LoVo (cell line): ENCODE results near the gene POMGNT2.

Source experiments
- DNase-seq: peaks from one replicate; pipeline ENCODE4 v3.0.0-alpha.2; 2016; ENCODE audit warnings: low spot score

The POMGNT2 gene

GRCh38 chr3:43105596-43106292 is at the start of gene POMGNT2:
Gene POMGNT2, minus strand, starts transcription at chr3:43106079. Its CDS starts 24,648 bp downstream, at chr3:43081431.
- DNase-seq = peak; percentile 94

- no peak for DNase-seq
Measured at GRCh38 chr3:43154980-43155379, 49.1 kb upstream of the POMGNT2 start.

- DNase-seq = no peak
Measured at GRCh38 chr3:43153216-43154083, 47.6 kb upstream of the POMGNT2 start.

DNA sequence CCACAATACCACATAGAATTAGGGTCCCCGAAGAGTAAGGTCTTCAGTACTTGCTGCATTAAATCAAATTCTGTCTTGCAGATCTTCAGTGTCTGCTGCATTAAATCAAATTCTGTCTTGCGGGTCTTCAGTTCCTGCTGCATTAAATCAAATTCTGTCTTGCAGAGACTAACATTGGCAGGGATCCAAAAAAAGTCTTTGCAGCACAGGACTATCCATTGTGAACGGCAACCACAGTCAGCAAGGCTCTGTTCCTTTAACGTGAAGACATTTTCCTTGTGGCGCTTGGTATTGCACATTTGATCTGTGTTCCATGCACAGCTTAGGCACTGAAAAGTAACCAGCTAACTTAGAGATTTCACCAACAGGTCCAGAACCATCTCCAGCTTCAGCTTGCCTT is 46.8 kb upstream of the POMGNT2 start:
- DNase-seq = no peak

DNA sequence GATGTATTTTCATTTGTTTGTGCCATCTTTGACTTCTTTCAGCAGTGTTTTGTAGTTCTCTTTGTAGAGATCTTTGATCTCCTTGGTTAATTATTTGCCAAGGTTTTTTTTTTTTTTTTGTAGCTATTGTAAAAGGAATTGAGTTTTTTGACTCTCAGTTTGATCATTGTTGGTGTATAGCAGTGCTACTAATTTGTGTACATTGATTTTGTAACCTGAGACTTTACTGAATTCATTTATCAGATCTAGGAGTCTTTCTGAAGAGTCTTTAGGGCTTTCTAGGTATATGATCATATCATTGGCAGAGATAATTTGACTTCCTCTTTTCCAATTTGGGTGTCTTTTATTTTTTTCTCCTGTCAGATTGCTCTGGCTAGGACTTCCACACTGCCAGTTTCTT is 42.2 kb upstream of the POMGNT2 start:
- no peak for DNase-seq

GRCh38 chr3:43146599-43146998 is 40.7 kb upstream of the POMGNT2 start:
- DNase-seq = no peak

GRCh38 chr3:43144761-43145490 is 39.0 kb upstream of the POMGNT2 start:
- DNase-seq = no peak

- DNase-seq = no peak
Measured at GRCh38 chr3:43142472-43142871, 36.6 kb upstream of the POMGNT2 start.

DNA sequence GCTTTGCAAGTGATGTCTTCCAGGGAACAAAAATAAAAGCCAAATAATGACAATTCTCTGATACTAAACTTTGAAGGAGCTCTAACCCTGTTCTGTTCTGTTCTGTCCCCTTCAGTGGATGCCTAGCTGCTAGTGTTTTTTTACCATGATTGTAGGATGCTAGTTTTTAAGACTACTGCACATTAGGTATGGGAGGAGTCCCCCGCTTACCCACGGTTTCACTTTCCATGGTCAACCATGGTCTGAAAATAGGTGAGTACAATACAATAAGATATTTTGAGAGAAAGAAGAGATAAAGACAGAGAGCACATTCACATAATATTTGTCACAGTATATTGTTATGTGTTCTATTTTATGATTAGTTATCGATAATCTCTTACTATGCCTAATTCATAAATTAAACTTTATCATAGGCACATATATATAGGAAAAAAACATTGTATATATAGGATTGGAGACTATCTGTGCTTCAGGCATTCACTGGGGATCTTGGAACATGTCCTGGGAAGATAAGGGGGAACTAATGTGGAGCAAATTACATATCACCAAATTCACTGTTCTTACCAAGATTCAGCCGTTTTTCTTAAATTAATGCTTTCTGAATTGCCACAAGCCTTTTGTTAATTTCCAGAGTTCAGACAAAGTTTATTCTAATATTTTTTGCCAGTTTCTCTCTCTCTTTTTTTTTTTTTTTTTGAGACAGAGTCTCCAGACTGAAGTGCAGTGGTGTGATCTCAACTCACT is 32.8 kb upstream of the POMGNT2 start:
- no peak for DNase-seq

DNA sequence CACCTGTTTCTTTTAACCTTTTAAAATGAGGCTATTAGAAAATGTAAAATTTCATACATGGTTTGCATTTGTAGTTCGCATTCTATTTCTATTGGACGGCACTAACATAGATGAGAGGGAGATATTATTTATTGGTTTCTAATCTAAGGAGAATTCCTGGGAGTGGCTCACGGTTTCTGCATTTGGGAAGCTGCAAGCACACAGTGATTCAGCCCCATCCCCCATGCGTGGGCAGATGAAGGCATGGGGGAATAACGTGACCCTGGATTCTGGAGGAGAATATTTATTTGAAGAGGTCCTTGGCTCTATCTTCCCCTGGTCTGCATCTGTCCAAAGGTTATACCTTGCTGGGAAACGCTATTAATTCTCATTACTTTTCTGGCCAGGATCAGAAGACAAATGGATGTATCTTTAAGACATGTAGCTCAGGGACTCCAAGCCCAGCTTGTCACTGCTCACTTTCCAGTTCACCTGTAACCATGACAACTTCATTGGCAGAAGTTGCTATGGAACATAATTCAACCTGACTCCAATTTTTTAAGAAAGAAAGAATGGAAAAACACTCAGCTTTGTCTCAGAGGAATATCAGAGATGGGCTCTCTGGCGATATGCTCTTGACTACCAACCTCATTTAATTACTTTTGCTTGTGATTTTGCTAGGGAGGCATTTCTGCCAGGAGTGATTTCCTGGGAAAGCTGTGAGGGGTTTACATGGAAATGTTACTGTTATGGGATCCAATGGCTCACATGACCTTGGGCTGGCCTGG is 27.2 kb upstream of the POMGNT2 start:
- no peak for DNase-seq

GRCh38 chr3:43132193-43132592 is 26.3 kb upstream of the POMGNT2 start:
- no peak for DNase-seq

DNA sequence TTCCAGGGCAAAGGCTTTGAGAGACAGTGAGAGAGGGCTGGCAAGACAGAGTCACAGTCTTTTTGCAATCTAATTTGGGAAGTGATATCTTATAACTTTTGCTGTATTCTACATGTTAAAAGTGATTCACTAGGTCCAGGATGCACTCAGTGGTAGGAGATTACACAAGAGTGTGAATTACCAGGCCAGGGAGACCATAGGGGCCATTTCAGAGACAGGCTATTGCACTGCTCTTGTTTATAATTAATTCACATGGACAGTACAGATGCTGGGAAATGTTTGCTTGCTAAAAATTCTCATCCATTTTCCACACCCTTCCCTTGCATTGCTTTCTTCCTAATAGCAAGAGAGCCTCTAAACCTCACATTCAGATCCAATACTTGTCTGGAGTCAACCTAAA is 22.6 kb upstream of the POMGNT2 start:
- DNase-seq = no peak

DNA sequence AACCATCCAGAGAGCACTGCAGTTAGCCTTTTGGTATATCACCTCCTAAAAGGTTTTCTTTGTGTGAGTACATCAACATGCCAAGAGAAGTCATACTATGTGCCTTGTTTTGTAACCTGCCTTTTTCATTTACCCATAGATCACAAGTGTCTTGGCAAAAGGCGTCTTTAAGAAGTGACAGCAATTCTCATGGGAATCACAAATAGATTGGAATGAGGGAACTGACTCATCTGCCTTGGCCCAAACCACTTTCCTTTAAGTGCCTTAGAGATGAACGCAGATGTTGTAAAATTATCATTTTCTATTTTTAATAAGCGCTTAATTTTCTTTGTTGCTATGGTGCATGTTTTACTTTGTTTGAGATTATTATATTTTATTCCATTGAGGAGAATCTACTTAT is 20.7 kb upstream of the POMGNT2 start:
- no peak for DNase-seq

GRCh38 chr3:43123895-43124294 is 18.0 kb upstream of the POMGNT2 start:
- DNase-seq = no peak

DNA sequence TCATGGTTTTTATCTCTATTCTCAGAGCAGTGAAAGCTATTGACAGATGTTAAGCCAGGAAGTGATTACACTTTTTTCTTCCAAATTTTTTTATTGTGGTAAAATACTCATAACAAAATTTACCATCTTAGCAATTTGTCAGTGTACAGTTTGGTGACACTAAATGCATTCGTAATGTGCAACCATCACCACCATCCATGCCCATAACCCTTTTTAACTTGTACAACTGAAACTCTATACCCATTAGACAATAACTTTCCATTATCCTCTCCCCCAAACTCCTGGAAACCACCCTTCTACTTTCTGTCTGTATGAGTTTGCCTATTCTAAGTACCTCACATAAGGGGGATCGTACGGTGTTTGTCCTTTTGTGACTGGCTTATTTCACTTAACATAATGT is 15.1 kb upstream of the POMGNT2 start:
- DNase-seq = no peak

GRCh38 chr3:43117257-43117656 is 11.4 kb upstream of the POMGNT2 start:
- DNase-seq = no peak

- DNase-seq = no peak
Measured at GRCh38 chr3:43113671-43114070, 7.8 kb upstream of the POMGNT2 start.

GRCh38 chr3:43106293-43106628 is 382 bp upstream of the POMGNT2 start:
- no peak for DNase-seq

- no peak for DNase-seq
Measured at GRCh38 chr3:43104660-43105595, 951 bp downstream of the POMGNT2 start.

- DNase-seq = no peak
Measured at GRCh38 chr3:43104039-43104438, 1.8 kb downstream of the POMGNT2 start.
